H9 (cell line): ENCODE results near the gene ADAMTS13. TPM values are rescaled to one million over a fixed set of nuclear protein-coding genes. Genes with fewer than 3 reads are reported as not detected.

Experiments used
- DNase-seq: peaks from one replicate; pipeline ENCODE4 v3.0.0-alpha.2; 2017
- H2AFZ ChIP-seq: one replicate; pipeline ENCODE4 v1.6.1; 2013; ENCODE audit warnings: mild to moderate bottlenecking, low read length, control low read depth, moderate library complexity
- H2AK5ac ChIP-seq: 2 replicates; pipeline ENCODE4 v1.6.1; 2013; ENCODE audit warnings: low read length, control low read depth, mixed read lengths; ENCODE audit not compliant: insufficient read length
- H2BK120ac ChIP-seq: one replicate; pipeline ENCODE4 v1.6.1; 2013; ENCODE audit warnings: low read depth, mild to moderate bottlenecking, low read length, control low read depth, inconsistent platforms; ENCODE audit not compliant: poor library complexity, severe bottlenecking
- H2BK12ac ChIP-seq: 2 replicates; pipeline ENCODE4 v1.6.1; 2013; ENCODE audit warnings: low read length, control low read depth, mixed read lengths, low read depth; ENCODE audit not compliant: insufficient read length
- H2BK15ac ChIP-seq: 2 replicates; pipeline ENCODE4 v1.6.1; 2013; ENCODE audit warnings: low read depth, low read length, control low read depth
- H2BK20ac ChIP-seq: one replicate; pipeline ENCODE4 v1.6.1; 2013; ENCODE audit warnings: low read depth, mild to moderate bottlenecking, low read length, control low read depth, inconsistent platforms; ENCODE audit not compliant: poor library complexity, severe bottlenecking
- H2BK5ac ChIP-seq: 2 replicates; pipeline ENCODE4 v1.6.1; 2013; ENCODE audit warnings: low read length, control low read depth, mixed read lengths; ENCODE audit not compliant: insufficient read length
- H3K14ac ChIP-seq: 2 replicates; pipeline ENCODE4 v1.6.1; 2013; ENCODE audit warnings: low read length, control low read depth; ENCODE audit not compliant: insufficient read depth
- H3K18ac ChIP-seq: 2 replicates; pipeline ENCODE4 v1.6.1; 2013; ENCODE audit warnings: low read depth, mild to moderate bottlenecking, mixed read lengths, low read length, control low read depth; ENCODE audit not compliant: insufficient read length
- H3K23ac ChIP-seq: 2 replicates; pipeline ENCODE4 v1.6.1; 2013; ENCODE audit warnings: low read length, control low read depth, mixed read lengths, low read depth; ENCODE audit not compliant: insufficient read length
- H3K23me2 ChIP-seq: 2 replicates; pipeline ENCODE4 v1.6.1; 2013; ENCODE audit warnings: low read depth, mild to moderate bottlenecking, mixed read lengths, low read length, control low read depth; ENCODE audit not compliant: insufficient read length, poor library complexity, severe bottlenecking
- H3K27ac ChIP-seq: 2 replicates; pipeline ENCODE4 v1.5.1; 2013; ENCODE audit warnings: low read length, control low read depth, mixed read lengths, low read depth; ENCODE audit not compliant: insufficient read length
- H3K27me3 ChIP-seq: 2 replicates; pipeline ENCODE4 v1.6.1; 2013; ENCODE audit warnings: low read length, control low read depth, inconsistent platforms; ENCODE audit not compliant: insufficient read depth
- H3K4ac ChIP-seq: 2 replicates; pipeline ENCODE4 v1.6.1; 2013; ENCODE audit warnings: low read depth, mild to moderate bottlenecking, control low read depth, inconsistent platforms, low read length, moderate library complexity
- H3K4me1 ChIP-seq: 2 replicates; pipeline ENCODE4 v1.6.1; 2013; ENCODE audit warnings: low read length, control low read depth, inconsistent platforms; ENCODE audit not compliant: insufficient read depth
- H3K4me2 ChIP-seq: 2 replicates; pipeline ENCODE4 v1.6.1; 2013; ENCODE audit warnings: low read length, control low read depth, mixed read lengths; ENCODE audit not compliant: insufficient read length, insufficient read depth
- H3K56ac ChIP-seq: 2 replicates; pipeline ENCODE4 v1.6.1; 2013; ENCODE audit warnings: low read depth, mild to moderate bottlenecking, mixed read lengths, low read length, control low read depth; ENCODE audit not compliant: insufficient read length
- H3K79me1 ChIP-seq: 2 replicates; pipeline ENCODE4 v1.6.1; 2013; ENCODE audit warnings: low read depth, mild to moderate bottlenecking, moderate library complexity, low read length, control low read depth, inconsistent platforms; ENCODE audit not compliant: insufficient read depth, poor library complexity, severe bottlenecking
- H3K79me2 ChIP-seq: 2 replicates; pipeline ENCODE4 v1.6.1; 2013; ENCODE audit warnings: low read length, control low read depth, inconsistent platforms; ENCODE audit not compliant: insufficient read depth
- H3K9ac ChIP-seq: 2 replicates; pipeline ENCODE4 v1.6.1; 2013; ENCODE audit warnings: low read length, control low read depth, mixed read lengths; ENCODE audit not compliant: insufficient read length; ENCODE audit errors: extremely low read depth
- H3K9me3 ChIP-seq: one replicate; pipeline ENCODE4 v1.6.1; 2013; ENCODE audit warnings: low read depth, low read length, inconsistent platforms; ENCODE audit not compliant: control insufficient read depth
- H3T11ph ChIP-seq: one replicate; pipeline ENCODE4 v1.6.1; 2013; ENCODE audit warnings: mild to moderate bottlenecking, low read length, control low read depth, inconsistent platforms
- H4K20me1 ChIP-seq: one replicate; pipeline ENCODE4 v1.6.1; 2013; ENCODE audit not compliant: control insufficient read depth, insufficient read length, insufficient read depth
- H4K5ac ChIP-seq: 2 replicates; pipeline ENCODE4 v1.6.1; 2013; ENCODE audit warnings: low read depth, mild to moderate bottlenecking, mixed read lengths, low read length, control low read depth; ENCODE audit not compliant: insufficient read length
- H4K8ac ChIP-seq: replicated peaks from 2 replicates; pipeline ENCODE4 v1.6.1; 2013; ENCODE audit warnings: low read length, control low read depth, mixed read lengths, low read depth; ENCODE audit not compliant: insufficient read length
- H4K91ac ChIP-seq: 2 replicates; pipeline ENCODE4 v1.6.1; 2013; ENCODE audit warnings: low read depth, mild to moderate bottlenecking, moderate library complexity, mixed read lengths, low read length, control low read depth; ENCODE audit not compliant: insufficient read length
- H3K27ac Mint-ChIP-seq, 3 experiments: 2 replicates in 2 of 3; 3 replicates in 1 of 3; pipeline ENCODE4 v1.8.0; 2020 to 2021; ENCODE audit warnings: mixed read lengths in 3 of 3, mild to moderate bottlenecking in 1 of 3, moderate library complexity in 1 of 3
- H3K27me3 Mint-ChIP-seq: 2 replicates; pipeline ENCODE4 v1.8.0; 2021; ENCODE audit warnings: low read depth, mild to moderate bottlenecking, moderate library complexity, mixed read lengths
- H3K36me3 Mint-ChIP-seq, 3 experiments: 2 replicates in 2 of 3; 3 replicates in 1 of 3; pipeline ENCODE4 v1.8.0; 2020 to 2021; ENCODE audit warnings: low read depth in 3 of 3, mixed read lengths in 3 of 3; ENCODE audit not compliant: insufficient read depth in 1 of 3
- H3K4me1 Mint-ChIP-seq, 2 experiments: 2 replicates each; pipeline ENCODE4 v1.8.0; 2020; ENCODE audit warnings: mixed read lengths in 2 of 2
- H3K4me3 Mint-ChIP-seq, 2 experiments: 2 replicates in 1 of 2; 3 replicates in 1 of 2; pipeline ENCODE4 v1.8.0; 2020 to 2021; ENCODE audit warnings: mild to moderate bottlenecking in 2 of 2, mixed read lengths in 2 of 2, moderate library complexity in 1 of 2
- H3K9me3 Mint-ChIP-seq, 2 experiments: 2 replicates in 1 of 2; 3 replicates in 1 of 2; pipeline ENCODE4 v1.8.0; 2020; ENCODE audit warnings: mild to moderate bottlenecking in 2 of 2, mixed read lengths in 2 of 2, moderate library complexity in 1 of 2
- CTCF ChIP-seq: fragments of 200-600 bp; sonication (generic); conservative IDR thresholded peaks from 3 replicates; pipeline ENCODE4 v1.8.0; 2021; ENCODE audit warnings: antibody characterized with exemption, mild to moderate bottlenecking
- WGBS: extraction: QIAGEN DNeasy Blood & Tissue Kit; methylation state at CpG from one replicate; pipeline ENCODE4 v1.1.7; 2013; ENCODE audit warnings: missing lambda C conversion rate, low lambda C conversion rate, mixed read lengths; ENCODE audit not compliant: insufficient read length; ENCODE audit errors: extremely low coverage; 5-methylcytosine and 5-hydroxymethylcytosine counted together
- total RNA-seq: library from RNA; stranded (reverse); gene quantifications from 2 replicates; pipeline ENCODE4 v1.2.1, GENCODE V29; 2021

Gene ADAMTS13
- total RNA-seq, 1 experiment from 2014 or later: 8.8 TPM

- no peak overlapping the region for H2AFZ ChIP-seq
Observed at GRCh38 chr9:133453651-133454050, 31.5 kb downstream of the ADAMTS13 start.

More at GRCh38 chr9:133453651-133454050, 31.5 kb downstream of the ADAMTS13 start:
- Mint-ChIP-seq H3K36me3 (no peaks in the 10 kb centered on the region), H3K4me1 (peaks cover 4 to 7% of the 10 kb centered on the region in 2 experiments), H3K27ac (peak overlapping the region in 1 of 3 experiments; percentile 17; a peak in 1 of 7 replicates), H3K4me3 (peak overlapping the region in 1 of 2 experiments; percentile 19; a peak in 2 of 5 replicates), H3K9me3 (no peaks in the 10 kb centered on the region), H3K27me3 (peaks cover 4% of the 10 kb centered on the region)
- H3K79me1 ChIP-seq: no peaks in the 10 kb centered on the region
- H3K4me2 ChIP-seq: no peak overlapping the region
- H4K5ac ChIP-seq: no peak overlapping the region
- WGBS: no CpG with 5 or more reads among the region's 11 CpGs
- H3K4me1 ChIP-seq: no peaks in the 10 kb centered on the region; the same call in 1 of the 2 replicates
- no peak overlapping the region for H3K18ac ChIP-seq
- no peak for DNase-seq
- no peak overlapping the region for H4K8ac ChIP-seq
- H3K9ac ChIP-seq: no peak overlapping the region
- H3K27ac ChIP-seq: no peak overlapping the region
- no peak overlapping the region for H3K23ac ChIP-seq
- H4K91ac ChIP-seq: no peak overlapping the region
- H3K27me3 ChIP-seq: no peaks in the 10 kb centered on the region
- H3K56ac ChIP-seq: no peak overlapping the region
- H3T11ph ChIP-seq: no peak overlapping the region
- no peaks in the 10 kb centered on the region for H3K9me3 ChIP-seq
- no peaks in the 10 kb centered on the region for H3K23me2 ChIP-seq
- H2BK5ac ChIP-seq: no peak overlapping the region
- H3K14ac ChIP-seq: no peak overlapping the region
- no peak overlapping the region for H2BK120ac ChIP-seq
- H2BK15ac ChIP-seq: no peak overlapping the region
- no peaks in the 10 kb centered on the region for H3K79me2 ChIP-seq
- H2AK5ac ChIP-seq: no peak overlapping the region
- no peak overlapping the region for H2BK12ac ChIP-seq
- no peak overlapping the region for H3K4ac ChIP-seq
- no peak overlapping the region for H2BK20ac ChIP-seq
- H4K20me1 ChIP-seq: no peaks in the 10 kb centered on the region
- TF ChIP-seq CTCF: no peak
